NCI-H187 (cell line): Measurements from ENCODE around the gene ATG16L2.

ENCODE experiments used
- DNase-seq, 2 experiments: peaks; one replicate each; lab custom pipeline; 2025; lab: John Stamatoyannopoulos, UW

The ATG16L2 gene

DNA sequence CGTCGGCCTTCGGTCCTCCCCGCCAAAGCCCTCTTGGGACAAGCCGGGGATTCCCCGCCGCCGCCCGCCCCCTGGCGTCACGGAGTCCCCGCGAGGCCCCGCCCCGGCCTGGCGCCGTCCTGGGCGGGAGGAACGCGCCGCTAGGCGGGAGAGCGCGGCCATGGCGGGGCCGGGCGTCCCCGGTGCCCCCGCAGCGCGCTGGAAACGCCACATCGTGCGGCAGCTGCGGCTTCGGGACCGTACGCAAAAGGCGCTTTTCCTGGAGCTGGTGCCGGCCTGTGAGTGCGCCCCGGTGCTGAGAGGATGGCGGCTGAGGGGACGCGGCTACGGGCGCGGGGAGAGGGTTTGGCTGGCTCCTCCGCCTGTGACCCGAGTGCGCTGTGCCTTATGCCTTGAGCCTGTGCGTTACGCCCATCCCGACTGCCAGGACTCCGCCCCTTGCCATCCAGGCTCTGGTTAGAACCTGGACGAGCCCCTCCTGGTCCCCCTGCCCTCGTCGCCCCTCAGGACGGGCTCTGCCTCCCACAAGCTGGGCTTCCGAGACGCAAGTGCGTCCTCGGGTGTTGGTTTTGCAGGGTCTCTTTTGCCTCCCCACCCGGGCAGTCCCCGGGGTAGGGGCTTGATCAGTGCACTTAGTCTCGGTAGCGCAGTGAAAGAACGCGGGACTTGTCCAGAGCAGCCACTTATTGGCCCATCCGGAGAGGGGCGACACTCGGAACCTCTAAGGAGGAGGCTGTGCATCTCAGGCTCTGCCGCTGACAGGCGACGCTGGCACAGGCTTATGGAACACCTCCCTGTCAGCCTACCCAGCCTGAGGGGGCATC is at the start of gene ATG16L2:
Gene ATG16L2, plus strand, starts transcription at position 126 of the 824 bp plus-strand sequence. Its CDS starts 35 bp downstream, at position 161.
- peak; percentile 80 to 86 for DNase-seq

DNA sequence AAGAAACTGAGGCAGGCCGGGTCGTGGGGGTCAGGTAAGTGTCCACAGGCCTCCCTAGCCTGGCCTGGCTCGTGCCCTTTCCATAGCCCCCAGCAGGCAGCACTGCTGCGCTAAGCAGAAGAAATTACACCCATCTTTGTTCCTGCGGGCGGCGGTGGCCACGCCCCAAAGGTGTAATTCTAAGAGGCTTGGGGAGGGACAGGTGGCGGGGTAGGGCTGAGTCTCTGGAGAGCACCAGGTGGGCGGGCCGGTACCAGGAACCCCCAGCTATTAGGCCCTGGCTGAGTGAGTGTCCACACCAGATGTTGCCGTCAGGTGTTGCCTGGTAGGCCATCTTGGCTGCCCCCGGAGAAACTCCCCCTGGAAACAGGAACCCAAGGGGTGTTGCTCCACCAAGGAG is 49.7 kb upstream of the ATG16L2 start:
- DNase-seq = peak; percentile 89 to 92

DNA sequence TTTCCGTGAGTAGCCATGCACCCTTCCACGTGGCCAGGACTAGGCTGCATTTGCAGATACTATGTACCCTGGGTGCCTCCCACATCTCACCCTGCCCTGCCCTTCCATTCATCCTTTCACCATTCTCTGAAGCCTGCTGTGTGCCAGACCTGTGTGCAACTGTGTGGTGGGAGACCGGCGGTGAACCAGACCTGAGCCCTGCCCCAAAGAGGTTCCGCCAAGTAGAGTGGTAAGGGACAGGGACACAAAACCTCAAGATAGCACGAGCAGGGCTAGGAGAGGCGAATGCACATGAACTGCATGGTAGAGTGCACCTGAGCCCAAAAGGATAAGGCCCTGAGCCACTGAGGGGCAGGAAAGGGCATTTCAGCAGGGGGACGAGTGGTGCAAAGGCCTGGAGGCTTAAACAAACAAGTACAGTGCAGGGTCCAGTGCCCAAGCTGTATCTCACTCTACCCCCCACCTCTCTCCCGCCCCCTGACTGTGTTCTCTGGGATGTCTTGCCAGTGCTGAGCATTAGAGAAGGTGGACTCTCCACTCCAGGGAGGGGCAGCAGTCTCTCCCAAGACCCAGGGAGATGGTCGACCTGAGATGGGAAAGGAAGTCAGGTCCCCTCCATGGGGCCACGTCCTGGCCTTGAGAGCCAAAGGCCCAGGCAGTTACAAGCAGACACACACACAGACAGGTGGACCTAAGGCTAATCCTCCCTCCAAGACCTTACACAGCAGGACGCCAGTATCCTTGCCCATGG is 47.9 kb upstream of the ATG16L2 start:
- DNase-seq = no peak

- DNase-seq = no peak
Measured at GRCh38 chr11:72767203-72768062, 46.8 kb upstream of the ATG16L2 start.

DNA sequence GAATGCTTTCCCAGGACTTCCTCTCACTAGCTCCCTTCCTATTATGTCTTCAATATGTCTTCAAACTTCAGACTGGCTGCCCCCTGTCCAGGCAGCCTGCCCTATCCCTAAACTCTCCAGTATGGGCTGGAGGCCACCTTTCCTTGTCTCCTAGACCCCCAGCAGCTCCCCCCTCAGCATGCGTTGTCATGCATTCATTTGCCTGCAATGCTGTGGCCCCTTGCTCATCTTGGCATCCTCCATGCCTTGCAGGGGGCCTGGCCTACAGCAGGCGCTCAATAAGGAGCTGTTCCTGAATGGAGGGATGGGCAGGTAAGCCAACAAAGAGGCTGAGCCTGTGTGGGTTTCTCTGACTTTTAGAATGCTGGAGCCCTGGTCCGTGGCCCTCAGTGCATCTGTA is 45.6 kb upstream of the ATG16L2 start:
- no peak for DNase-seq

- DNase-seq = no peak
Measured at GRCh38 chr11:72769680-72770079, 44.5 kb upstream of the ATG16L2 start.

DNA sequence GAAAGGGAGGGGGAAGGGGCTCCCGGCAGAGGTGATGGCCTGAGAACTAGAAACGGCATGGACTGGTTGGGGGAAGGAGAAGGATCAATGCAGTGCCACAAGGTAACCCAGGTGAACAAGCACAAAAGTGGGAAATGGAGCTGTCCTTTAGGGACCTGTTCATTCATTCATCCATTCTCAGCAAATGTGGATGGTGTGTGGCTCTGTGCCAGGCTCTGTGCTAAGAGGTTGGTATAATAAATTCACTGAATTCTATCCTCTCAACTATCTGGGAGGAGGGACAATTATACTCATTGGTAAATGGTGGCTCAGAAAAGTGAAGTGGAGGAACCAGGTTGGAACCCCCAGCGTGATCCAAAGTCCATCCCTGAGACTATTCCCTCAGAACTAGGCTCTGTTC is 43.4 kb upstream of the ATG16L2 start:
- no peak for DNase-seq

- no peak for DNase-seq
Measured at GRCh38 chr11:72771507-72771906, 42.7 kb upstream of the ATG16L2 start.

GRCh38 chr11:72772059-72772458 is 42.2 kb upstream of the ATG16L2 start:
- no peak for DNase-seq

DNA sequence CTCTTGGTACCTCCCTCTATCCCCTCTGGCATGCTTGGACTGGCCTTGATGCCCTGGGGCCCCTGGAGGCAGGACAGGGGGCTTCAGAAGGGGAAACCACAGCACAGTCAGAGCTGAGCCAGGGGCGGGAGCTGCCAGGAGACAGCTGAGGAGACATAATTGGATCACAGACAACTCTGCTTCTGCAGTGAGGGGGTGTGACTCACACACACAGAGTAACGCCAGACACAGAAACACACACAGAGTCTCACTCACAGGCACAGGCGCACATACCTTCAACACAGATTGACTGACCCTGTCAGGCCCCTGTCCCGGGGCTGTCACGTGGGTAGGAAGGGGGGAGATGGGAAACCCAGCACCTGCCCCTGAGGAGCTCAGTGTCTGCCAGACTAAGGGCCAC is 40.9 kb upstream of the ATG16L2 start:
- no peak for DNase-seq

DNA sequence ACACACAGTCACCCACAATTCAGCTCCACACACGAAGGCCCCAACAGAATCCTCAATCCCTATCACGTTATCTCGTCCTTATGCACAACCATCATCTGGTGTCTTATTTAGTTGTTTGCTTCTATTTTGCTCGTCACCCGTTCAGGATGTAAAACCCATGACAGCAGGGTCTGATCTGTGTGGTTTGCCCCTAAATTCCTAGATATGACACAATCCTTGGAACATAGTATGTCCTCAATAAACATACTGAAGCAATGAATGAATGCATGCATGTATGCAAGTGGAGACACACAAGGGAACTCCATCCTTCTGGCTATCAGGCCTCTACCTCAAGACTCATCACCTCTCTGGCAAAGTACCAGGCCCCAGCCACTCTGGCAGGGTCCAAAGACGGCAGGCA is 40.5 kb upstream of the ATG16L2 start:
- DNase-seq = no peak

DNA sequence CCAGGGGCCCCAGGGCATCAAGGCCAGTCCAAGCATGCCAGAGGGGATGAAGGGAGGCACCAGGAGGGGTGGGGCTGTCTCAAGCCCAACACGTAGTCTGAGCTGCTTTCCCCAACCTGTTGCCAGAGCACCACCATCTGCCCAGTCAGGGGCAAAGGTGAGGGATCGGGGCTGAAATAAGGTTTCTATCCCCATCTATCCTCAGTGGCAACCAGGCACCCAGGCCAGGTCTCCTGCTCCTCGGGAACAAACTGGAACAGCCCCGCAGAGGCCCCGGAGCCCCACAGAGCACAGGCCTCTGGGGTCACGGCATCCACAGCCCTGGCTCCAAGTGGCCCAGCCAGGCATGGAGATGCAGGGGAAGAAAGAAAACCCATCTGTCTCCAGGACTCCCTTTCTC is 39.7 kb upstream of the ATG16L2 start:
- no peak for DNase-seq

DNA sequence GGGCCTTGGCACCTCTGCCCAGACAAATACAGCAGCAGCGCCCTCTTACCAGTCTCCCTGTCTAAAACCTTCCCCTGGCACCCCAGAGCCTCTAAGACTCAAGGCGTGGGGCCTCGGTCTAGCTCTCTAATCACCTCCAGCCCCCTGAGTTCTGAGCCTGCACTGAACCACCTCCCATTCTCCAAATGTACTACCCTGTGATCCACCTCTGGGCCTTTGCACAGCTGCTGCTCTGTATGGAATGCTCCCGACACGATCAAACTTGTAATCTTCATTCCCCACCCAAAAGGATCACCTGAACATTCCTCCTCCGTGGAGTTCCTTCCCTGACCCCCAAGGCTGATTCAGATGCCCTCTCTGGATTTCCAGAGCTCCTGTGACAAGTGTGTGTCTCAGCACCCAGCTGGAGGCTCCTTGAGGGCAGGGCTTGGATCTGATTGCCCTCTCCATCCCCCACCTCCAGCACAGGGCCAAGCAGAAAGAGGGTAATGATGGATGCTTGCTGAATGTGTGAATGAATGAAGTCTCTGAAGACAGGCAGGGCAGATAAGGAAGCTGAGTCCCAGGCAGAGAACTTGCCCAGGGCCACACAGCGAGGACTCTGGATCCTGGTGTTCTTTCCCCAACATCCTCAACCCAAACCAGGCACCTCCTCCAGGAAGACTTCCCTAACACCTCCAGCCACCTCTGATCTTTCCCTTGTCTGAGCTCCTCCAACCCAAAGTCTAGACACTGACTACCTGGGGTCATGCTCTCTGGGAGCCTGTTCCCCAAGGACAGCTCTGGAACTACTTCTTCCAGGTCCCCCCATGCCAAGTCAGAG is 38.7 kb upstream of the ATG16L2 start:
- DNase-seq = no peak

DNA sequence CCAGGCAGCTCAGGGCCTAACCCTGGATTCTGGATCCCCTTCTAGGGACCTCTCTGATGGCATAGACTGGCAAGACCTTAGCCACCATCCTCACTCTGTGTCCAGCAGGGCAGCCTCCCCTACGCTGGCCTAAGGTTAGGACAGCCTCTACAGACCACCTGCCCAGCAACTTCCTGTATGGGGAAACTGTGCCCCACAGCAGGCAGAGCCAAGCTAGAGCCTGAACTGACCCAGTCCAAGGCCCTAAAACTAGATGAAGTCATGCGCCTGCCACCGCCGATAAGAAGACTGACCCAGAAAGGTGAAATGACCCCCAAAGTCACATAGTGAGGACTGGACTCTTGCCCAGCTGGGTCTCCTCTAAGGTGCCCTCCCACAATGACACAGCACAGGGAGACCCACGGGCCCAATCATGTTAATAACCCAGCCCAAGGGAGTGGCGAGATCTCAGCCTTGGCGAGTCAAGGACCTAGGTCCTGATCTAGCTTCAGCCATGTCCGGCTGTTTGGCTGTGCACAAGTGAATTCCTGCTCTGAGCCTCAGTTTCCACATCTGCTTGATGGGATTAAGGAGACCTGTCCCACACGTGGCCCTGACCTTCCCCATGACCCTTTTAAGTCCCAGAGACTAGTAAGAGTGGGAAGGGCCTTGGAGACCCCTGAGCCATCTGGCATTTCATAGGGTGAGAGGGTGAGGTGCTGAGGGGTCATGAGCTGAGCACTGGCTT is 37.9 kb upstream of the ATG16L2 start:
- no peak for DNase-seq

GRCh38 chr11:72776844-72777754 is 37.1 kb upstream of the ATG16L2 start:
- no peak for DNase-seq

GRCh38 chr11:72777755-72778278 is 36.4 kb upstream of the ATG16L2 start:
- DNase-seq = no peak

GRCh38 chr11:72778535-72779494 is 35.4 kb upstream of the ATG16L2 start:
- no peak for DNase-seq

GRCh38 chr11:72779495-72780128 is 34.6 kb upstream of the ATG16L2 start:
- DNase-seq = no peak
